Panc1 (cell line): ENCODE data around the gene MED8.
A peak's percentile ranks its signal among the peaks of the same experiment; 100 is the strongest.

Source experiments
- REST ChIP-seq, 2 experiments: IDR thresholded peaks; 2 replicates each; pipeline ENCODE4 v1.6.1; 2011 to 2012; ENCODE audit warnings: low read depth in 2 of 2, control low read depth in 1 of 2, low read length in 1 of 2, mild to moderate bottlenecking in 1 of 2, moderate library complexity in 1 of 2; ENCODE audit not compliant: insufficient read depth in 1 of 2
- TCF7L2 ChIP-seq: IDR thresholded peaks from 2 replicates; pipeline ENCODE4 v1.6.1; 2011; ENCODE audit warnings: mild to moderate bottlenecking, low read depth, low read length, inconsistent platforms
- TF ChIP-seq, protein P1 (sequence below): fragments of 450-650 bp; IDR thresholded peaks from 2 replicates; pipeline ENCODE4 v1.5.1; 2017; ENCODE audit warnings: mild to moderate bottlenecking

- TF ChIP-seq, protein P1, sequence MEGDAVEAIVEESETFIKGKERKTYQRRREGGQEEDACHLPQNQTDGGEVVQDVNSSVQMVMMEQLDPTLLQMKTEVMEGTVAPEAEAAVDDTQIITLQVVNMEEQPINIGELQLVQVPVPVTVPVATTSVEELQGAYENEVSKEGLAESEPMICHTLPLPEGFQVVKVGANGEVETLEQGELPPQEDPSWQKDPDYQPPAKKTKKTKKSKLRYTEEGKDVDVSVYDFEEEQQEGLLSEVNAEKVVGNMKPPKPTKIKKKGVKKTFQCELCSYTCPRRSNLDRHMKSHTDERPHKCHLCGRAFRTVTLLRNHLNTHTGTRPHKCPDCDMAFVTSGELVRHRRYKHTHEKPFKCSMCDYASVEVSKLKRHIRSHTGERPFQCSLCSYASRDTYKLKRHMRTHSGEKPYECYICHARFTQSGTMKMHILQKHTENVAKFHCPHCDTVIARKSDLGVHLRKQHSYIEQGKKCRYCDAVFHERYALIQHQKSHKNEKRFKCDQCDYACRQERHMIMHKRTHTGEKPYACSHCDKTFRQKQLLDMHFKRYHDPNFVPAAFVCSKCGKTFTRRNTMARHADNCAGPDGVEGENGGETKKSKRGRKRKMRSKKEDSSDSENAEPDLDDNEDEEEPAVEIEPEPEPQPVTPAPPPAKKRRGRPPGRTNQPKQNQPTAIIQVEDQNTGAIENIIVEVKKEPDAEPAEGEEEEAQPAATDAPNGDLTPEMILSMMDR, result peak; percentile 76
- TF ChIP-seq TCF7L2 (no peak), REST (IDR thresholded peaks at IDR 0.05; ENCODE audit: insufficient read depth in 1 of 2, low read depth in 2 of 2, low read length in 1 of 2) (no peak)
These were observed 25.1 kb upstream of the MED8 start for GRCh38 chr1:43414634-43415223.
